ENCODE results near the gene PLPP4.

The PLPP4 gene

GRCh38 chr10:120572307-120572706, 115.3 kb downstream of the PLPP4 start:
- Histone ChIP-seq H4K20me1 (ENCODE audit: insufficient read depth) (no peaks in the 10 kb centered on the region), H3K27ac (no peak overlapping the region), H3K4me2 (no peak overlapping the region), H3K36me3 (ENCODE audit: insufficient read depth) (no peaks in the 10 kb centered on the region), H3K79me2 (ENCODE audit: insufficient read depth, low read depth) (no peaks in the 10 kb centered on the region), H3K4me3 (IDR thresholded peaks at IDR 0.05; ENCODE audit: insufficient read depth, low read depth, low read length) (no peak overlapping the region), H3K9ac (no peak overlapping the region), H2AFZ (ENCODE audit: low read depth) (no peak overlapping the region), H3K27me3 (ENCODE audit: insufficient read depth, low read depth) (no peaks in the 10 kb centered on the region), H3K4me1 (ENCODE audit: low read depth, poor library complexity, severe bottlenecking) (no peaks in the 10 kb centered on the region)
- no peak for TF ChIP-seq CTCF (conservative IDR thresholded peaks at IDR 0.05; ENCODE audit: low read depth, low read length)

GRCh38 chr10:120573355-120573754, 116.3 kb downstream of the PLPP4 start:
- no peaks in the 10 kb centered on the region for H3K36me3 ChIP-seq (ENCODE audit: insufficient read depth)
- no peaks in the 10 kb centered on the region for H4K20me1 ChIP-seq (ENCODE audit: insufficient read depth)
- no peak overlapping the region for H3K27ac ChIP-seq
- H3K4me3 ChIP-seq (IDR thresholded peaks at IDR 0.05; ENCODE audit: insufficient read depth, low read depth, low read length), result no peak overlapping the region
- no peak overlapping the region for H3K9ac ChIP-seq
- H3K4me1 ChIP-seq (ENCODE audit: low read depth, poor library complexity, severe bottlenecking), result no peaks in the 10 kb centered on the region
- H3K79me2 ChIP-seq (ENCODE audit: insufficient read depth, low read depth), result no peaks in the 10 kb centered on the region
- no peak for TF ChIP-seq CTCF (conservative IDR thresholded peaks at IDR 0.05; ENCODE audit: low read depth, low read length)
- H3K4me2 ChIP-seq, result no peak overlapping the region
- no peak overlapping the region for H2AFZ ChIP-seq (ENCODE audit: low read depth)
- no peaks in the 10 kb centered on the region for H3K27me3 ChIP-seq (ENCODE audit: insufficient read depth, low read depth)

GRCh38 chr10:120574981-120575380, 118.0 kb downstream of the PLPP4 start:
- Histone ChIP-seq H2AFZ (ENCODE audit: low read depth) (no peak overlapping the region), H3K4me3 (IDR thresholded peaks at IDR 0.05; ENCODE audit: insufficient read depth, low read depth, low read length) (no peak overlapping the region), H3K4me1 (ENCODE audit: low read depth, poor library complexity, severe bottlenecking) (no peaks in the 10 kb centered on the region), H3K27ac (no peak overlapping the region), H3K9ac (no peak overlapping the region), H3K27me3 (ENCODE audit: insufficient read depth, low read depth) (no peaks in the 10 kb centered on the region), H3K79me2 (ENCODE audit: insufficient read depth, low read depth) (no peaks in the 10 kb centered on the region), H3K4me2 (no peak overlapping the region), H3K36me3 (ENCODE audit: insufficient read depth) (no peaks in the 10 kb centered on the region), H4K20me1 (ENCODE audit: insufficient read depth) (no peaks in the 10 kb centered on the region)
- no peak for TF ChIP-seq CTCF (conservative IDR thresholded peaks at IDR 0.05; ENCODE audit: low read depth, low read length)

- Histone ChIP-seq H3K36me3 (ENCODE audit: insufficient read depth) (no peaks in the 10 kb centered on the region), H3K9ac (no peak overlapping the region), H4K20me1 (ENCODE audit: insufficient read depth) (no peaks in the 10 kb centered on the region), H3K79me2 (ENCODE audit: insufficient read depth, low read depth) (no peaks in the 10 kb centered on the region), H3K4me2 (no peak overlapping the region), H2AFZ (ENCODE audit: low read depth) (no peak overlapping the region), H3K4me3 (IDR thresholded peaks at IDR 0.05; ENCODE audit: insufficient read depth, low read depth, low read length) (no peak overlapping the region), H3K27me3 (ENCODE audit: insufficient read depth, low read depth) (no peaks in the 10 kb centered on the region), H3K4me1 (ENCODE audit: low read depth, poor library complexity, severe bottlenecking) (no peaks in the 10 kb centered on the region), H3K27ac (no peak overlapping the region)
- TF ChIP-seq CTCF (conservative IDR thresholded peaks at IDR 0.05; ENCODE audit: low read depth, low read length), result no peak
Measured at GRCh38 chr10:120575411-120575810, 118.4 kb downstream of the PLPP4 start.
